Activated CD4-positive, alpha-beta memory T cell treated with anti-CD3 and anti-CD28 coated beads for 36 hours (primary cell): Measurements from ENCODE around the gene PVR. TPM values are rescaled to one million over a fixed set of nuclear protein-coding genes. Genes with fewer than 3 reads are reported as not detected.
"Not testable (repeated sequence)": the region's sequence is repeated elsewhere in the genome, so short reads cannot be mapped to it uniquely, and the experiment has no call there.

Experiments
- CTCF ChIA-PET: fragments of 350-600 bp; sonication (Branson Sonifier 250); formaldehyde crosslinking; loops from one replicate; lab custom pipeline; 2021; ENCODE audit warnings: antibody characterized with exemption, inconsistent platforms; lab: Charles Lee
- POLR2A ChIA-PET: fragments of 350-600 bp; sonication (Branson Sonifier 250); formaldehyde crosslinking; loops from one replicate; lab custom pipeline; 2021; ENCODE audit warnings: antibody characterized with exemption; lab: Charles Lee
- DNase-seq: peaks from one replicate; pipeline ENCODE4 v3.0.0-alpha.2; 2020
- H3K27ac Mint-ChIP-seq: one replicate; pipeline ENCODE4 v1.8.0; 2021; ENCODE audit warnings: mixed read lengths
- H3K27me3 Mint-ChIP-seq: one replicate; pipeline ENCODE4 v1.8.0; 2021; ENCODE audit warnings: mixed read lengths
- H3K36me3 Mint-ChIP-seq: one replicate; pipeline ENCODE4 v1.8.0; 2021; ENCODE audit warnings: mixed read lengths
- H3K4me1 Mint-ChIP-seq: one replicate; pipeline ENCODE4 v1.8.0; 2021; ENCODE audit warnings: low read depth, mixed read lengths
- H3K4me3 Mint-ChIP-seq: one replicate; pipeline ENCODE4 v1.8.0; 2021; ENCODE audit warnings: mild to moderate bottlenecking, mixed read lengths
- H3K9me3 Mint-ChIP-seq: one replicate; pipeline ENCODE4 v1.8.0; 2021; ENCODE audit warnings: mixed read lengths
- intact Hi-C: fragments of 100-400 bp; cut with micrococcal nuclease; formaldehyde crosslinking; loops from one replicate; pipeline ENCODE4 v1.15.1; 2023
- total RNA-seq, 2 experiments: library from RNA; stranded (reverse); gene quantifications; one replicate each; pipeline ENCODE4 v1.2.3, GENCODE V29; 2021

The PVR gene
- total RNA-seq, 2 experiments from 2014 or later, result 6.5 to 7.4 TPM

- CTCF ChIA-PET, result no interaction called here
Measured at GRCh38 chr19:44668985-44669764, 25.5 kb downstream of the PVR start.

DNA sequence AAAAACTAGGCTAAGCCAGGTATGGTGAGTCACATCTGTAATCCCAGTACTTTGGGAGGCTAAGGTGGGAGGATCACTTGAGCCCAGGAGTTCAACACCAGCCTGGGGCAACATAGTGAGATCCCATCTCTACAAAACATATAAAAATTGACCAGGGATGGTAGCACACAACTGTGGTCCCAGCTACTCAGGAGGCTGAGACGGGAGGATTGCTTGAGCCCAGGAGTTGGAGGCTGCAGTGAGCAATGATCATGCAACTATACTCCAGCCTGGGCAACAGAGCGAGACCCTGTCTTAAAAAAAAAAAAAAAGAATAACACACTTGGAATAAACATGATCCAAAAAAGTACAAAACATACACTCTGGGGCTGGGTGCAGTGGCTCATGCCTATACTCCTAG is 26.3 kb downstream of the PVR start:
- POLR2A ChIA-PET, H3K27ac Mint-ChIP-seq, H3K36me3 Mint-ChIP-seq, DNase-seq, H3K9me3 Mint-ChIP-seq, H3K27me3 Mint-ChIP-seq, H3K4me1 Mint-ChIP-seq, intact Hi-C loops, H3K4me3 Mint-ChIP-seq, CTCF ChIA-PET: not testable (repeated sequence)

More at GRCh38 chr19:44668985-44669764, 25.5 kb downstream of the PVR start:
- no peaks in the 10 kb centered on the region for H3K27me3 Mint-ChIP-seq
- intact Hi-C loops, result no loop called here
- no peak overlapping the region for H3K4me3 Mint-ChIP-seq
- POLR2A ChIA-PET, result no interaction called here
- no peaks in the 10 kb centered on the region for H3K9me3 Mint-ChIP-seq
- peak; percentile 25 for DNase-seq
- H3K27ac Mint-ChIP-seq, result no peak overlapping the region
- no peaks in the 10 kb centered on the region for H3K36me3 Mint-ChIP-seq
- H3K4me1 Mint-ChIP-seq, result no peaks in the 10 kb centered on the region

- Mint-ChIP-seq H3K27me3 (no peaks in the 10 kb centered on the region), H3K27ac (no peak within 1 kb of the TSS), H3K9me3 (no peaks in the 10 kb centered on the region), H3K36me3 (no peaks in the 10 kb centered on the region), H3K4me3 (no peak within 1 kb of the TSS), H3K4me1 (no peaks in the 10 kb centered on the region)
- intact Hi-C loops, result no loop called here
- ChIA-PET POLR2A (no interaction called here), CTCF (interaction anchor here (0.7 to 1.0 kb wide), 2 partner anchors 9 to 14 kb away, joined by 3 read pairs; no protein-coding TSS in a partner anchor)
- no peak for DNase-seq
Measured at GRCh38 chr19:44671400-44671799, 27.7 kb downstream of the PVR start, which contains the start of gene CEACAM19. CEACAM19 (plus strand) TSS chr19:44671482; CDS start chr19:44671932, 450 bp downstream.

DNA sequence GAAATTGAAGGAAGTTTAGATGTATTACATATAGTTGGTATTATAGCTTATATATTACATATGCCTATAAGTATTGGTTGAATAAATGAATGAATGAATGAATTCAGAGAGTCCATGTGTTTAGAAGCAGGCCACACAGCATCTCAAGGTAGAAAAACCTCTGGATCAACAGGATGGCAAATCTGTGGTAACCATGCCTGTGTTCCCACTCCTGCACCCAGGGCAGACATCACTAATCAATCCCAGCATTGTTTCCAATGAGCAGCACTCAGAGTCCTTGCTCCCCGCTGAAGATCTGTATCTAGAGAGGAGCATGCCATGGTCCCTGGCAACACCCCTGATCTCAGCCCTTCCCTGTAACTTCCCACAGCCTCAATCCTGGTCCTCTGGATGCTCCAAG is 28.5 kb downstream of the PVR start:
- intact Hi-C loops, result no loop called here
- no peaks in the 10 kb centered on the region for H3K4me1 Mint-ChIP-seq
- CTCF ChIA-PET, result interaction anchor here (1.0 kb wide), 1 partner anchor 15 kb away, joined by 3 read pairs; no protein-coding TSS in a partner anchor
- no peak for DNase-seq
- POLR2A ChIA-PET, result no interaction called here
- no peaks in the 10 kb centered on the region for H3K27me3 Mint-ChIP-seq
- H3K36me3 Mint-ChIP-seq, result no peaks in the 10 kb centered on the region
- H3K9me3 Mint-ChIP-seq, result no peaks in the 10 kb centered on the region
- H3K27ac Mint-ChIP-seq, result no peak overlapping the region
- H3K4me3 Mint-ChIP-seq, result no peak overlapping the region

- Mint-ChIP-seq H3K4me1 (no peaks in the 10 kb centered on the region), H3K4me3 (no peak overlapping the region)
- CTCF ChIA-PET, result no interaction called here
Measured at GRCh38 chr19:44673510-44673909, 29.8 kb downstream of the PVR start.

GRCh38 chr19:44675521-44675920 is 31.8 kb downstream of the PVR start:
- Mint-ChIP-seq H3K4me3 (no peak overlapping the region), H3K27ac (no peak overlapping the region), H3K36me3 (no peaks in the 10 kb centered on the region), H3K27me3 (no peaks in the 10 kb centered on the region), H3K4me1 (no peaks in the 10 kb centered on the region), H3K9me3 (no peaks in the 10 kb centered on the region)
- no peak for DNase-seq
- CTCF ChIA-PET, result no interaction called here
- POLR2A ChIA-PET, result no interaction called here
- intact Hi-C loops, result no loop called here

More at GRCh38 chr19:44673510-44673909, 29.8 kb downstream of the PVR start:
- DNase-seq, result no peak
- Mint-ChIP-seq H3K27me3 (no peaks in the 10 kb centered on the region), H3K27ac (no peak overlapping the region), H3K36me3 (no peaks in the 10 kb centered on the region), H3K9me3 (no peaks in the 10 kb centered on the region)
- intact Hi-C loops, result no loop called here
- POLR2A ChIA-PET, result no interaction called here

GRCh38 chr19:44677019-44677811 is 33.5 kb downstream of the PVR start:
- POLR2A ChIA-PET, result interaction anchor here (0.5 kb wide), 1 partner anchor 33 kb away, joined by 3 read pairs; no protein-coding TSS in a partner anchor

GRCh38 chr19:44680536-44680935 is 36.8 kb downstream of the PVR start:
- CTCF ChIA-PET, result interaction anchor here (0.6 to 1.4 kb wide), 3 partner anchors 9 to 1284 kb away, joined by 3 to 5 read pairs (median 4); no protein-coding TSS in a partner anchor
- intact Hi-C loops, result no loop called here
- H3K9me3 Mint-ChIP-seq, result no peaks in the 10 kb centered on the region
- POLR2A ChIA-PET, result no interaction called here
- H3K27me3 Mint-ChIP-seq, result no peaks in the 10 kb centered on the region
- no peaks in the 10 kb centered on the region for H3K36me3 Mint-ChIP-seq
- no peak overlapping the region for H3K27ac Mint-ChIP-seq
- DNase-seq, result no peak
- peaks cover 6% of the 10 kb centered on the region for H3K4me1 Mint-ChIP-seq
- H3K4me3 Mint-ChIP-seq, result no peak overlapping the region

More at GRCh38 chr19:44677019-44677811, 33.5 kb downstream of the PVR start:
- Mint-ChIP-seq H3K4me3 (no peak overlapping the region), H3K27ac (no peak overlapping the region), H3K36me3 (no peaks in the 10 kb centered on the region), H3K4me1 (no peaks in the 10 kb centered on the region), H3K9me3 (no peaks in the 10 kb centered on the region), H3K27me3 (no peaks in the 10 kb centered on the region)
- CTCF ChIA-PET, result interaction anchor here (1.1 to 1.4 kb wide), 2 partner anchors 12 to 20 kb away, joined by 3 read pairs; no protein-coding TSS in a partner anchor
- intact Hi-C loops, result no loop called here
- DNase-seq, result no peak

GRCh38 chr19:44681992-44682790 is 38.5 kb downstream of the PVR start:
- POLR2A ChIA-PET, result interaction anchor here (0.7 kb wide), 1 partner anchor 501 kb away, joined by 3 read pairs; no protein-coding TSS in a partner anchor
- peaks cover 6% of the 10 kb centered on the region for H3K27me3 Mint-ChIP-seq

DNA sequence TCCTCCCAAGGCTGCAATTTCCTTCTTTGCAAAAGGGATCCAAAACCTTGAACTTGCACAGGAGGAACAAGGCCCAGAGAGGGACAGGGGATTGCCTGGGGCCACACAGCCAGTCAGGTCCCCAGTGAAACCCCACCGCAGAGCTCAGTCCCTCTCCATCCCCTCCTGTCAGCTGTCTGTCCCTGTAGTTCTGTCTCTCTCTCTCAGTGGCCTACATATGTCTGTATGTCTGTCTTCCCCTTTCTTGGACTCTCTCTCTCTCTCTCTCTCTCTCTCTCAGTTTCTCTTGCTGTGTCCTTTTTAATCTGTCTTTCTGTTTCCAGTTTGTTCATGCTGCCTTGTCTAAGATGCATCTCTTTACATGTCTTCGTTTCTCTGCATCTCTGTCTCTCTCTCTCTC is 39.1 kb downstream of the PVR start:
- no peaks in the 10 kb centered on the region for H3K9me3 Mint-ChIP-seq
- intact Hi-C loops, result no loop called here
- ChIA-PET POLR2A (no interaction called here), CTCF (no interaction called here)
- H3K27ac Mint-ChIP-seq, result no peak overlapping the region
- H3K4me1 Mint-ChIP-seq, result peaks cover 6% of the 10 kb centered on the region
- no peak for DNase-seq
- peaks cover 7% of the 10 kb centered on the region for H3K27me3 Mint-ChIP-seq
- no peak overlapping the region for H3K4me3 Mint-ChIP-seq
- H3K36me3 Mint-ChIP-seq, result no peaks in the 10 kb centered on the region

More at GRCh38 chr19:44681992-44682790, 38.5 kb downstream of the PVR start:
- Mint-ChIP-seq H3K4me3 (no peak overlapping the region), H3K27ac (no peak overlapping the region), H3K36me3 (no peaks in the 10 kb centered on the region), H3K4me1 (peaks cover 6% of the 10 kb centered on the region), H3K9me3 (no peaks in the 10 kb centered on the region)
- intact Hi-C loops, result no loop called here
- CTCF ChIA-PET, result no interaction called here
- DNase-seq, result no peak

- Mint-ChIP-seq H3K27ac (no peak overlapping the region), H3K27me3 (peaks cover 10% of the 10 kb centered on the region), H3K4me3 (no peak overlapping the region), H3K9me3 (no peaks in the 10 kb centered on the region), H3K36me3 (no peaks in the 10 kb centered on the region), H3K4me1 (peaks cover 6% of the 10 kb centered on the region)
- intact Hi-C loops, result no loop called here
- no peak for DNase-seq
- ChIA-PET CTCF (no interaction called here), POLR2A (no interaction called here)
Measured at GRCh38 chr19:44683434-44684210, 39.9 kb downstream of the PVR start.
